GM18526 (cell line): ENCODE measurements around the gene JAM3.

Experiments used
- POLR2A ChIP-seq: IDR thresholded peaks from 3 replicates; pipeline ENCODE4 v1.6.1; 2011; ENCODE audit not compliant: insufficient read length; ENCODE audit errors: extremely low read depth

Gene JAM3

GRCh38 chr11:134139873-134140331, 71.0 kb downstream of the JAM3 start:
- TF ChIP-seq POLR2A, result no peak

- TF ChIP-seq POLR2A, result no peak
These were observed 72.2 kb downstream of the JAM3 start for GRCh38 chr11:134140961-134141490.

- TF ChIP-seq POLR2A, result no peak
These were observed 73.7 kb downstream of the JAM3 start for GRCh38 chr11:134142536-134142935.

GRCh38 chr11:134143801-134144200, 74.9 kb downstream of the JAM3 start:
- no peak for TF ChIP-seq POLR2A

GRCh38 chr11:134144744-134145143, 75.9 kb downstream of the JAM3 start:
- no peak for TF ChIP-seq POLR2A

- no peak for TF ChIP-seq POLR2A
These were observed 76.8 kb downstream of the JAM3 start for GRCh38 chr11:134145715-134146114.

- no peak for TF ChIP-seq POLR2A
These were observed 77.7 kb downstream of the JAM3 start for GRCh38 chr11:134146598-134146997.

- no peak for TF ChIP-seq POLR2A
These were observed 80.5 kb downstream of the JAM3 start for GRCh38 chr11:134149371-134149770.

- TF ChIP-seq POLR2A, result no peak
These were observed 81.5 kb downstream of the JAM3 start for GRCh38 chr11:134150195-134150903.

- TF ChIP-seq POLR2A, result no peak
These were observed 82.3 kb downstream of the JAM3 start for GRCh38 chr11:134151083-134151747.

GRCh38 chr11:134152696-134153095, 83.8 kb downstream of the JAM3 start:
- TF ChIP-seq POLR2A, result no peak

- no peak for TF ChIP-seq POLR2A
These were observed 84.5 kb downstream of the JAM3 start for GRCh38 chr11:134153147-134153905.

- TF ChIP-seq POLR2A, result no peak
These were observed 85.6 kb downstream of the JAM3 start for GRCh38 chr11:134154441-134154840.

GRCh38 chr11:134155456-134155855, 86.6 kb downstream of the JAM3 start:
- TF ChIP-seq POLR2A, result no peak
